Hematopoietic multipotent progenitor cell treated with erythropoietin and hydrocortisone succinate and interleukin-3 and kit ligand, for 4 days (in vitro differentiated cells): ENCODE results near the gene RIN3.
A peak's percentile ranks its signal among the peaks of the same experiment; 100 is the strongest.
"Not testable (repeated sequence)": the region's sequence is repeated elsewhere in the genome, so short reads cannot be mapped to it uniquely, and the experiment has no call there.

Experiments
- DNase-seq: peaks from one replicate; pipeline ENCODE4 v3.0.0-alpha.2; 2015

Gene RIN3

DNA sequence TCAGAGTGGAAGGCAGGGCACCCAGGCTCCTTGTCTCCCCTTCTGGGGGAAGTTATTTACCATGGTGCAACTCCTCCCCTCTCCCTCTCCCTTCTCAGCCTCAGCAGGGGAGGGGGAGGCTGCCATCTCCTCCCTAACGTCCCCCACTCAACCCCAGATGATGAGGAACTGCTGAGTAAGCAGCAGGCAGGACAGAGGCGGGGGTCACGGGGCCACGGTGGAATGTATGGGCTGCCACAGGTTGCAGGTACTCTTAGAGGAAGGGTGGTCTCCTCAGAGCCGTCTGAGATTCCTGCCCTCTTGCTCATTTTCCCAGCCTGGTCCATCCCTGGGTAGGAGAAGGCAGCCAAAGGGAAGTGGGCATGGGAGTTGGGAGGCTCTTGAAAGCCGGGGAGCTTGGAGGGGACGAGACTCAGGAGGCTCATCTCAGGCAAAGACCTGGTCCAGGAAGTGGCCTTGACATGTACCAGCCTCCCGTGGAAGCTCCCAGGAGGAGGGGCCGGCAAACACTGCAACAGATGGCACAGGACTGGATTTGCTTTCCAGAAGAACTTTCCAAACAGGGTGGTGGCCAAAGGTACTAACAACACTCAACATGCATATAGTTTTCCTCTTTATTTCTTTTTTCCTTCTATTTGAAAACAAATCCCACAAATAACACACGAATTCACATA lies 19.0 kb downstream of the RIN3 start:
- DNase-seq = no peak

GRCh38 chr14:92534932-92535643 lies 21.5 kb downstream of the RIN3 start:
- peak; percentile 72 for DNase-seq

- not testable (repeated sequence) for DNase-seq
Observed at GRCh38 chr14:92536231-92536630, 22.6 kb downstream of the RIN3 start.

DNA sequence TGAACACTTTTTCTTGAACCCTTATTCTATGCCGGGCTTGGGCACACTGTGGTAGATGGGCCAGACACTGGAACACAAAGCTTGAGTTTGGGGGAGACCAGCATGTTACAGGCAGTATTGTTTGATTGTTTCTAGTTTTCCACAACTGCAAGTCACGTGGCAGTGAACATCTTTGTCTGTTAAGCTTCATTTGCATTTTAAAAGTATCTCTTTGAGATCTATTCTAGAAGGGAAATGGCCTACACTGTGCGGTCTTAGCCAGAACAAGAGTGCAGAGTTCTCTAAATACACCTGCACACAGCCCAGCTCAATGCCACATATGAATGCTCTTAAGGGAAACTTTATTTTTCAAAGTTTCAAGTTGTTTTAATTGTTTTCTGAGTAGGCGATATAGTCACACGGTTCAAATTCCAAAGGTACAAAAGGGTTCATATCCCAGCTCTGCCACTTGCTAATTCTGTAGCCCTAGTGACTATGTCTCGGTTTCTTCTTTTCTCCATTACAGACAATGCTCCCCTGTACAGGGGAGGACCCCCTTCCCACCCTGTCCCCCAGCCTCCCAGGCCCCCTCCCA lies 24.9 kb downstream of the RIN3 start:
- DNase-seq = no peak

- no peak for DNase-seq
Observed at GRCh38 chr14:92539419-92539818, 25.8 kb downstream of the RIN3 start.

DNA sequence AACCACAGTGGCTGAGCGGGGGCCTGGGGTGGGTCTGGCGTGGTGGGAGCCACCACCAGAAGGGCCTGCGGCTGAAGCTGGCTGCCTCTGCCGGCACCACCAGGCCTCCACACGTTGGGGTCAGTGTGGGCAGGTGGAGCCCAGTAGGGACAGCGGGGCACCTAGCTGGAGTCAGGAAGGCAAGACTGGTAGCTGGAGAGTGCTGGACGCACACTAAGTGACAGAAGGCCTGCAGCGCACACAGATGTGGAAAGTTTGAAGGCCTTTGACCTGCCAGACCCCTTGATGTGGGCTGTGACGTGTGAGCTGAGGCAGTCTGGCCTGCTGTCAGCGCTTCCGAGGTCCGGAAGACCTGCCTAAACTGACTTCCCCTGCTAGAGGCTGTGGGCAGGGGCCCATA lies 26.3 kb downstream of the RIN3 start:
- DNase-seq = no peak

DNA sequence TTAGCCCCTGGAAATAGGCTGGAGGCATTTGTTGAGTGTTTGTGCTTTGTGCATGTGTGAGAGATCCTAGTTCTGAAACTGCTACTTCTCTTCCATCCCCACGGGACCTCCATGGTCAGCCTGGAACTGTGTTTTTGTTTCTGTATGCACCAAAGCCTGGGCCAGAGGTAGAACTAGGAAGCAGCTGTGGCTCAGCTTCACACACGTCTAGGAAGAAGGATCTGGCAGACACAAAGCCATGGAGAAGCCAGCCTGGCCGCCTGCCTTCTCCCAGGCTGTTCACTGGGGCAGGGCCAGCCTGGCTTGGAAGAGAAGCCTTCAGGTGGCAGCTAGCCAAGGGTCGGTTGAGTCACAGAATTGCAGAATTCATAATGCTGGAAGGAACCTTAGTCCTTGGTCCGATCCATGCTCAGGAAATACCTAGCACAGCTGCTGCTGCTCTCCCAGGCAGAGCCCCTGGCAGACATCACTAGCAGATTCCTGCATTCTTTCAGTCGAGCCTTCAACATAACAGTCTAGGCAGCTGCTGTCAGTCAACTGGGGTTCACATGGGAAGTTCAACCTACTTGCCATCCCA lies 27.0 kb downstream of the RIN3 start:
- DNase-seq = peak; percentile 57

- no peak for DNase-seq
Observed at GRCh38 chr14:92542766-92543554, 29.4 kb downstream of the RIN3 start.

DNA sequence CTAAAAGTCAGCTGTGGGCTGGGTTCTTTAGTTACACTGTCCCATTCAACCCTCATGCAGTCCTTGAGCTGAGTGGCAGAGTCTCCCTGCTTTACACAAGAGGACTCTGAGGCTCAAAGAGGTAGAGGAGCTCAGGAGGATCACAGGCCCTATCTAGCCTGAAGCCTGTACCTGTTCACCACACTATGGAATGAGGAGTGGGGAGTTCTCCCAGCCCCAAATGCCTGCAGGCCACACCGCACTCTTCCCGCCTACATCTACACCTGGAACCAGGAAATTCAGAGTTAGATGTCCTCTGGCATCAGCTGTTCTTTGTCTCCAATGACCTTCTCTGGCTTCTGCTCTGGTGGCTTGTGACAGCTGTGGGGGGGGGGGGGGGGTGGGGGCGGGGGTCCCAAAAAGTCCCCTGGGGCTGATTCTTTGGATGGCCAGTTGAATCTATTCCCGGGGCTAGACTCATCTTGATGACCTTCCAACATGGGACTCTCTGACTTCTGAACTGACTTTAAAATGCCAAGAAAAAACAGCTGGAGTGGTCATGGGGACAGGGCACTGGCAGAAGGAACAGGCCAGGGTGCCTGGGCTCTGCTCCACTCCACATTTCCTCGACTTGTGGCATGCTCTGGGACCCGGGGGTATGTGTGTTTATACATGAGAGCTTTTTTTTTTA lies 30.6 kb downstream of the RIN3 start:
- no peak for DNase-seq

GRCh38 chr14:92546347-92547053 lies 32.9 kb downstream of the RIN3 start:
- DNase-seq = no peak

GRCh38 chr14:92549105-92549858 lies 35.7 kb downstream of the RIN3 start:
- no peak for DNase-seq

DNA sequence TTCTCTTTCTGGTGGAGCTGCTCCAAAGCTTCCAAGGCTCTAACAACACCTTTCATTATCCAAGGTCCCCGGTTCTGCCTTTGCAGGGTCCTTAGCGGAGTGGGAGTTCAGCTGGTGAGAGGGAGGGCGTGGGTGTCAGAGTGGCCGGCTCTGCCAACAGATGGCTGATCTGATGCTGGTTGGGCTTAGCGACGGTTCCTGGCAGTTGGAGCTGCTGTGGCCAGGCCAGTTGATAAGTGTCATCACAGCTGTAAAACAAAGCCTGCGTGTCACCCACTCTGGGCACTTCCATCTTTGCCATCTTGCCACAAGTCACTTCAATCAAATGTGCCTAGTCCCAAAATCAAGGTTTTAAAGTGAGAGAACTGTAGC lies 36.3 kb downstream of the RIN3 start:
- DNase-seq = peak; percentile 98

DNA sequence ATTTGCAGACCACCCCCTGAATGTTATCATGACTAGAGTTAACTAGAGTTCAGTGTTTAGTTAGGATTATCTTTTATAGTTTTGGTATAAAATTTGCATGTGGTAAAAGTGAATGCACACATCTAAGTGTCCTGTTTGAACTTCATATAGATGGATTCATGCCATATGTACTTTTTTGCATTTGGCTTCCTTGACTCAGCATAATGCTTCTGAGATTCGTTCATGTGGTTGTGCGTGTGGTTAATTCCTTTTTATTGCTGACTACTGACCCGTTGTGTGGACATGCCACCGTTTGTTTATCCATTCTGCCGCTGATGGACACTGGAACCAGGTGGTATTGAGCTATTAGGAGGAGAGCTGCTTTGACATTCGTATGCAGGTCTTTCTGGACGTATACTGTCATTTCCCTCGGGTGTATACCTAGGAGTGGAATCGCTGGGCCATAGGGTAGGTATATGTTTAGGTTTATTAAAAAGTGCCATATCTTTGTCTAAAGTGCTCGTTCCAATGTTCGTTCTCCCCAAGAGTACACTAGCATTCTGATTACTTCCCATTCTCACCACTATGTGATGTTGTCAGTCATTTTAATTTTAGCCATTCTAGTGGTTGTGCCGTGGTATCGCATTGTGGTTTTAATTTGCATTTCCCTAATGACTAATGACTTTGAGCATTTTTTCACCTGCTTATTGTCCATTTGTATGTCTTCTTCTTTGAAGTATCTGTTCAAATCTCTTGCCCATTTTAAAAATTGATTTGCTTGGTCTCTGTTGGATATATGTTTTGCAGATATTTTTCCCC lies 37.7 kb downstream of the RIN3 start:
- DNase-seq = peak; percentile 89

GRCh38 chr14:92552066-92552465 lies 38.5 kb downstream of the RIN3 start:
- no peak for DNase-seq

GRCh38 chr14:92553438-92553837 lies 39.9 kb downstream of the RIN3 start:
- DNase-seq = peak; percentile 59

- DNase-seq = no peak
Observed at GRCh38 chr14:92555465-92556111, 42.0 kb downstream of the RIN3 start.

DNA sequence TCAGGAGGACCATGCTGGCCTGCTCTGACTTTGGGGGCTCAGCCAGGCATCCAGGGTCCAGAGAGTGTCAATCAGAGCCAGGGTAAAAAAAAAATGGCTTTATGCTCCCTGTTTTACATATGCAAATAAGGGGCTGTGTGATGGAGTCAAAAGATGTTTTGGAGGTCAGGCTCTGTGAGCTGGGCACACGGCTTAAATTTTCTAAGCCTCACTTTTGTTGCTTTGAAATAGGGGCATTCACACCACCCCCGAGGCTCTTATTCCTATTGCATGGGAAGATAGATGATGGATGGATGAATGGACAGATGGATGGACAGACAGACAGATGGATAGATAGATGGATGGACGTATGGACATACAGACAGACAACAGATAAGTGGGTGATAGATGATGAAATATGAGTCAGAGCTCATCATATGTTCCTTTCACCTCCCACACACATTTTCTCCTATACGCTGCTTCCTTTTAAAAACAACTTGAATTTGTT lies 42.7 kb downstream of the RIN3 start:
- no peak for DNase-seq

DNA sequence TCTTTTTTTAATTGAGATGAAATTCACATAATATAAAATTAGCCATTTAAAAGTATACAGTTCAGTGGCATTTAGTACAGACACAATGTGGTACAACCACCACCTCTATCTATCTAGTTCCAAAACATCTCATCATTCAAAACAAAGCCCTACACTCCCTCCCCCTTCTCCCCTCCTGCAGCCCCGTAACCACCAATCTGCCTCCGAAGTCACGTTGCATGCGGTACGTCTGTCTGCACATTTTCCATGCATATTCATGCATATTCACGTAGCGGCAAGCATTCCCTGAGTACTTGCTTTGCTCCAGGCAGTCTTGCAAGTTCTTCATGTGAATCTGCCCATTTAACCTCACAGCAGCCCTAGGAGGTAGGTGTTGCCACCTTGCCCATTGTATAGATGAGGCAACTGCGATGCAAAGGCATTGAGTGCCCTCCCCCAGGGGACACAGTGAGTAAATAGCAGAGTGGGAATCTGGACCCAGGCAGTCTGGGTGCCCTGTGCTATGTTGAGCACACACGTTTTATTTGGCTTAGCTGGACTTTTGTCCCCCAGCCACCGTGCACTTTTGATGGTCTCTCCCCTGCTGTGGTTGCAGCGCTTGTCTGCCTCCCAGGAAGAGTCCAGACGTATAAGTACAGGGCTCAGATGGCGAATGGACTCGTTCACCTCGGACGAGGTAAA lies 43.4 kb downstream of the RIN3 start:
- no peak for DNase-seq

GRCh38 chr14:92557544-92557912 lies 43.9 kb downstream of the RIN3 start:
- no peak for DNase-seq
